Measurements from ENCODE around the gene PSMC5.
"Not testable (repeated sequence)": the region's sequence is repeated elsewhere in the genome, so short reads cannot be mapped to it uniquely, and the experiment has no call there.

The PSMC5 gene

GRCh38 chr17:63838631-63839171 lies 11.5 kb downstream of the PSMC5 start:
- no peak for DNase-seq (ENCODE audit: low read depth, low spot score)

DNA sequence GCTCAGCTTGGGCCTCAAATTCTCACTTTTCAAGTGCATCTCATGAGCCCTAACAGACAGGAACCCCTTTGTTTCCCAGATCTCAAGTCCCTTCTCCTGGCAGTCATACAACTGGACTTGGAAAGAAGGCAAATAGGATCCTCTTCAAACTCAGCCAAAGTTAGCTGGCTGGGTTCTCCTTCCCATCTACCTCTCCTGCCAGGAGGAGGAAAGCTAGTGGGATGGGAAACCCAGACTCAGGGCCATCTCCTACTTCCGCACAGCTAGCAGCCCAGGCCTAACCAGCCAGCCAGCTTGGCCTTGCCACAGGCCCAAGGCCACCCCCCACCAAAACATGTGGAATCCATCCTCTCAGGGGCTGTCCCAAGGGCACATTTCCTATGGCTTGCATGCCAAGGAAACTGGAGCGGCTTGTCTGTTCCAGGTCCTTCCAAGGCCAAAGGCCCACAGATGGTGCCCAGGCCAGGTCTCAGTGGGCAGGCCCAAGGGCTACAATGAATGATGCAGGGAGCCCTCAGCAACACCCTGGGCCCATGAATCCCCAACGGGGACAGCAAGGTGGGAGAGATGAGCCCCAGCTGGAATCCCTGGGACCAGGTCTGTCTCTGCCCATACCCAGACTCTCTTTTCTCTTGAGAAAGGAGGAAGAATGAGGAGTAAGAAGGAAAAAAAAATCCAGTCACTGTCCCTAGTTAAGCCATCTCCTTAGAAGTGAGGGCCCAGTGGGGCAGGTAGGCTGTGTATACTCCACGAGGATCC lies 13.5 kb downstream of the PSMC5 start:
- DNase-seq (ENCODE audit: low read depth, low spot score): no peak

DNA sequence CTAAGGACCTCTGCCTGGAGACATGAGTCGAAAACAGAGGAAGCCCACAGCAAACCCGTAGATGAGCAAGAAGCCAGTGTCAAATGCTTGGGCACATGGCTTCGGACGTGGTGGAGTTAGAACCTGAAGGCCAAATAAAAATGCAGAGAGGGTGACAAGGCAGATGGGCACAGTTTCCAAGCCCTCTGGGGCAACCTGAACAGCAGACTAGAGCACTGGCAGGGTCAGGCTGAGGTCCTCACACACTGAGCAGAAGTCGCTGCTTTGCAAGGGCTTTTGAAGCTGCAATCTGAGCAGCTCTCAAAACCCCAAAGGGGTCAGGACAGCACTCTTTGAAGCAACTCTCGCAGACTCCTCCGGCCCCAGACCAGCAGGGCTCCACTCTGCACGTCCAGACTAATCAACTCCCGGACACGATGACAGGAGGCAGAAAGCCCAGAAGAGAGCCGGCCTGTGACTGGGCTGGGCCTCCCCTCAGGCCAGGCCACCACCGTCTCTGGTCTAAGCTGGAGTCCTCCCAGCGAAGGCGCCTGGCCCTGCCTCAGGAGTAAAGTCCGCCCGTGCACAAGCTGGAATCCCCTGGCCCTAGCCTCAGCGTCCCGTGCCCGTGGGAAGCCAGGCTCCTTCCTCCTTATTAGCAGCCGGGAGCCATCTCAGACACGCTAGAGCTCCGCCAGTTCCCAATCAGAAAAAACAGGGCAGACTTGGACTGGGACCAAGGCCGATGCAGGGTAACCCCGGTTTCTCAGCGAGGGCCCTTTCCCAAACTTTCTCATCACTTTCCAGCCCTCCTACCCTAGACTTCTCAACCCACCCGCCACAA lies 14.3 kb downstream of the PSMC5 start:
- DNase-seq (ENCODE audit: low read depth, low spot score): no peak

DNA sequence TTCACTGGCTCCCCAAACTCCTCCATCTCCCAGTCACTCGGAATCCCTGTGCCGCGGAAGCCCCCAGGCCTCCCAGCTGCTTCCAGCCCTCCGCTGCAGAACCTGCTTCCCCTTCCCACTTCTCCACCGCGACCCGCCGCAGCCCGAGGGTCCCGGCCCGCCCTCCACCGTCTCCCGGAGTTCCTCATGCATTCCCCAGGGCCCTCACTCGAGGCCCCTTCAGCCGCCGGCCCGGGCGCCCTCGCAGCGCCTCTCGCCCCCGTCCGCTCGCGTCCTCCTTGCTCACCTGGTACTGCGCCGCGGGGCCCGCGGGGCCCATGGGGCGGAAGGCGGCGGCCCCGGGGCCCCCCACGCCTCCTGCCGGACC lies 14.9 kb downstream of the PSMC5 start:
- no peak for DNase-seq (ENCODE audit: low read depth, low spot score)

- peak; percentile 99 for DNase-seq (ENCODE audit: low read depth, low spot score)
Observed at GRCh38 chr17:63842540-63843386, 15.5 kb downstream of the PSMC5 start, which contains the start of gene SMARCD2. SMARCD2 (minus strand) TSS chr17:63842685; CDS start chr17:63842674, 11 bp downstream.

DNA sequence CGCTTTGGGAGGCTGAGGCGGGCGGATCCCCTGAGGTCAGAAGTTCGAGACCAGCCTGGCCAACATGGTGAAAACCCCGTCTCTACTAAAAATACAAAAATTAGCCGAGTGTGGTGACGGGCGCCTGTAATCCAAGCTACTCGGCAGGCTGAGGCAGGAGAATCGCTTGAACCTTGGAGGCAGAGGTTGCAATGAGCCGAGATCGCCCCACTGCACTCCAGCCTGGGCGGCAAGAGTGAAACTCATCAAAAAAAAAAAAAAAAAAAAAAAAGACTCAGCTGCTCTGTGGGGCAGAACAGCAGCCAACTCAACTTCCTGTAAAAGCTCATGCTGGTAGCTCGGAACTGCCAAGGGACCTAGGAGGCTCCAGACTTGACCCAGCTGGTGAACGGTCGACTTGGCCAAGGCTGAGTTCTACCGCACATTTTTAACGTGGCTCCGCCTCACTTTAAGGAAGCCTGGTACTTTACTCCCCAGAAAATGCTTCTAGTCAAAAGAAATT lies 16.2 kb downstream of the PSMC5 start:
- DNase-seq (ENCODE audit: low read depth, low spot score): not testable (repeated sequence)

GRCh38 chr17:63843910-63844677 lies 16.9 kb downstream of the PSMC5 start:
- no peak for DNase-seq (ENCODE audit: low read depth, low spot score)

- DNase-seq (ENCODE audit: low read depth, low spot score): no peak
Observed at GRCh38 chr17:63845509-63845908, 18.3 kb downstream of the PSMC5 start.

- no peak for DNase-seq (ENCODE audit: low read depth, low spot score)
Observed at GRCh38 chr17:63847525-63848249, 20.5 kb downstream of the PSMC5 start.

DNA sequence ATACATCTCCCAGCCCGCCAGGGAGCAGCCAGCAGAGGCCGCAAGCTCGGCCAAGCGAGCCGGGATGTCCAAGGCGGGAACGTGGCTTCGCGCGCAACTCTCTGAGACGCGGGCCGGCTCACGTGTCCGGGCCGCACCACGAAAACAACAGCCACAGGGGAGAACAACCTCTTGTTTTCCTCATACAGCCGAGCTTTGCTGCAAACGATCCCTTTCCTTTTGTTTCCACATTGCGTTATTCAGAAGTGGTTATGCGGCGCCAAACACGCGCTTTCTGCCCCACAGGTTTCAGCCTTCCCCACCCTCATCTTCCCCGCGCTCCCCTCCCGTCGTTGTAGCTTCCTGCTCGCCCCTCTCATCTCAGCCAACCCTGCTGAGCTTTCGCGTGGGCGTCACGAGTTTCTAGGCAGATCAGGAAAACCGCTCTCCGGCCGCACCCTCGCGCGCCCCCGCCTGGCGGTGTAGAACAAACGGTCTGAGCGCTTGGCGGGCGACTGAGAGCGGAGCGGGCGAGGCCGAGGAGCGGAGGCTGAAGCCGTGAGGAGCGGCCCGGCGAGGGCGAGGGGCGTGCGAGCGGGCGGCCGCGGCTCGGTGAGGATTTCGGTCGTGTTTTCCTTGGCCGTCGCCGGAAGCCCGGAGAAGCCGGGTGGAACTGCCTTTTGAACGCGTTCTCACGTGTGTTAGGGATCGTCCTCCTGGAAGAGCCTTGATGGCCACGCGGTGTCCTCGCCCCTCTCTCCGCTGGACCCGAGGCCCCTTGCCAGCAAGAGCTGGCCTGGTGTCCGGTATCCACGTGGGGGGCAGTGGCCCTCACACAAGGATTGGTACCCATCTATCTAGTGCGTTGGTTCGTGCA lies 21.8 kb downstream of the PSMC5 start:
- peak; percentile 97 for DNase-seq (ENCODE audit: low read depth, low spot score)

DNA sequence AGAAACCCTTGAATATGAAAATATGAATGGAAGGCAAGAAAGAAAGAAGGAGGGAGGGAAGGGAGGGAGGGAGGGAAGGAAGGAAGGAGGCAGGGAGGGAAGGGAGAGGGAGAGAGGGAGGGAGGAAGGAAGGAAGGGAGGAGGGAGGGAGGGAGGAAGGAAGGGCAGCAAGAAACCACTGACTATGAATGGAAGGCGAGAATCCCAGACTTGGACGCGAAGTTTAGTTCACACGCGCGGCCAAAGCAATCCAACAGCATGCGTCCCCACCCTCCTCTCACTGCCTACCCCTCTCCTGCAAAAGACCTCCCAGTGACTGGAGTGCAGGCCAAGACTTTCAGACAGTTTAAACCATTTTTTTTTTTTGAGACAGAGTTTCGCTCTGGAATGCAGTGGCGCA lies 23.2 kb downstream of the PSMC5 start:
- DNase-seq (ENCODE audit: low read depth, low spot score): no peak

DNA sequence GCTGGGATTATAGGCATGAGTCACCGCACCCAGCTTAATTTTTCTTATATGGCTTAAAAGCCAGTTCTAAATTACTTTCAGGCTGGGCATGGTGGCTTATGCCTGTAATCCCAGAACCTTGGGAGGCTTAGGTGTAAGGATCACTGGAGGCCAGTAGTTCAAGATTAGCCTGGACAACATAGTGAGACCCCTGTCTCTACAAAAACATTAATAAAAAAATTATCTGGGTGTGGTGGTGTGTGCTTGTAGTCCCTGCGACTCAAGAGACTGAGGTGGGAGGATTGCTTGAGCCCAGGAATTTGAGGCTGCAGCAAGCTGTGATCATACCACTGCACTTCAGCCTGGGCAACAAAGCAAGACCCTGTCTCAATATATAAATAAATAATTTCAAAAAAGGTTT lies 26.0 kb downstream of the PSMC5 start:
- DNase-seq (ENCODE audit: low read depth, low spot score): no peak

DNA sequence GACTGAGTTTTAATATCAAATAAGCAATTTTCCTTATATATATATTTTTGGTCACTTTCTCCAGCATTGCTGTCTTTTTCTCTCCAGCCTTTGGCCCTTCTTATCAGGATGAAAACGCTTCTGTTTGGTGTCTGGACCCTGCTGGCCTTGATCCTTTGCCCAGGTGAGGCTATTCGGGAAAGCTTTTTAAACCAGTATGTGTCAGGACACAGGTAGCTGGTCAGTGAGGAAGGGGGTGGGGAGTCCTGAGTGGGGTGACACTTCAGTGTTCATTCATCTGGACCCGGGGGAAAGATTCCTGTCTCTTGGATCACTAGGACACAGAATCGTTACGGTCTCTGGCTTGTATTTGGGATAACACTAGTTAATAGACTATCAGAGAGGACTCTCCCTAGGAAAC lies 27.5 kb downstream of the PSMC5 start:
- DNase-seq (ENCODE audit: low read depth, low spot score): no peak

- no peak for DNase-seq (ENCODE audit: low read depth, low spot score)
Observed at GRCh38 chr17:63855185-63855584, 28.0 kb downstream of the PSMC5 start.

DNA sequence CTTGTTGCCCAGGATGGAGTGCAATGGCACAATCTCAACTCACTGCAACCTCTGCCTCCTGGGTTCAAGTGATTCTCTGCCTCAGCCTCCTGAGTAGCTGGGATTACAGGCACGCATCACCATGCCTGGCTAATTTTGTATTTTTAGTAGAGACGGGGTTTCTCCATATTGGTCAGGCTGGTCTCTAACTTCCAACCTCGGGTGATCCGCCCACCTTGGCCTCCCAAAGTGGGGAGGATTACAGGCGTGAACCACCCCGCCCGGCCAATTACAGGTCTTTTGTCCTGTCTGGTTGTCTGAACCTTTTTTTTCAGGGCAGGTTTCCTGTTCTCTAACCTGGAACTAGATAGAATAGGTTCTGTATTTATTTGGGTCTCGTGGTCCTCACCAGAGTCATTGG lies 29.2 kb downstream of the PSMC5 start:
- not testable (repeated sequence) for DNase-seq (ENCODE audit: low read depth, low spot score)

DNA sequence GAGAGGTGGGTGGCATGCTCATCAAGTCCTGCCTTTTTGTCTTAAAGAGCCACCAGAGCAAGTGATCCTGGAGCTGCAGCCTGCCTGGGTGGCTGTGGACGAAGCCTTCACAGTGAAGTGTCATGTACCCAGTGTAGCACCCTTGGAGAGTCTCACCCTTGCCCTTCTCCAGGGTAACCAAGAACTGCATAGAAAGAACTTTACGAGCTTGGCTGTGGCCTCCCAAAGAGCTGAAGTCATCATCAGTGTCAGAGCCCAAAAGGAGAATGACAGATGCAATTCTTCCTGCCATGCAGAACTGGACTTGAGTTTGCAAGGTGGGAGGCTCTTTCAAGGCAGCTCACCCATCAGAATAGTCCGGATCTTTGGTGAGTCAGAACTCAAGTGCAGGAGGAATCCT lies 32.0 kb downstream of the PSMC5 start:
- DNase-seq (ENCODE audit: low read depth, low spot score): no peak

- not testable (repeated sequence) for DNase-seq (ENCODE audit: low read depth, low spot score)
Observed at GRCh38 chr17:63866625-63867024, 39.4 kb downstream of the PSMC5 start.

DNA sequence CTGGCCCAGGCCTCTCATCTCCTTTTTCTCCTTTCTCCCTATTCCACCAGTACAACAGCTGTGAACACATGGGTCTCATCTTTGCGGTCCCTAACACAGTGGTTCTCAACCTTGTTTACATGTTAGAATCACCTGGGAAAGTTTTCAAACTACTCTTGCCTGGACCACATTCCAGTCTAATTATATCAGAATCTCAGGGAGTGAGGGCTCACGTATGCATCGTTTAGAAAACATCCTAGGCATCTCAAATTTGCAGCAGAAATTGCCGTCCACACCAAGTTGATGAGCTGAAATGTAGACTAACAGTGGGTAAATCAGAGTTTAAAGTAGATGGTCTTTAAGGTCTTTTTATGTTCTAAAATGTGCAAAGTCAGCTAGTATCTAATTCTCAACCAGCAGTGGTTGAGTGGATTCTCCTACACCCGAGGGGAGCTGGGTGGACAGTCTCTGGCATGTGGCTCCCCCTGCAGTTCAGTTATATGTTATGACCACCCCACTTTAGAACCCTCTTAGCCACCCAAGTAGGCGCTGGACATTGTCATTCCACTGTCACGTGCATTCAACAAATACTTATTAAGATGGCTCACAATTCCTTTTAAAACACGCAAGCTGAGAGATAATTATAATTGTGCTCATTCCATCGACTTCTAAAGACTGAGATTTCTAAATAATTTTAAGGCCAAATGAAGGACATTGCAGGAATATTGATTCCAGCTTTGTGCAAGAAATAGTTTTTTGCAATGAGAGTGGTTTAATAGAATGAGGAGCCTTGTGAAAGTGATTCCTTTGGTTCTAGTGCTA lies 42.5 kb downstream of the PSMC5 start:
- not testable (repeated sequence) for DNase-seq (ENCODE audit: low read depth, low spot score)

Data from activated naive CD8-positive, alpha-beta T cell treated with anti-CD3 and anti-CD28 coated beads, Interleukin-2, amount 50 U/mL, for 16 hours (primary cell).